Measurements from ENCODE around the gene LONP2.

DNA sequence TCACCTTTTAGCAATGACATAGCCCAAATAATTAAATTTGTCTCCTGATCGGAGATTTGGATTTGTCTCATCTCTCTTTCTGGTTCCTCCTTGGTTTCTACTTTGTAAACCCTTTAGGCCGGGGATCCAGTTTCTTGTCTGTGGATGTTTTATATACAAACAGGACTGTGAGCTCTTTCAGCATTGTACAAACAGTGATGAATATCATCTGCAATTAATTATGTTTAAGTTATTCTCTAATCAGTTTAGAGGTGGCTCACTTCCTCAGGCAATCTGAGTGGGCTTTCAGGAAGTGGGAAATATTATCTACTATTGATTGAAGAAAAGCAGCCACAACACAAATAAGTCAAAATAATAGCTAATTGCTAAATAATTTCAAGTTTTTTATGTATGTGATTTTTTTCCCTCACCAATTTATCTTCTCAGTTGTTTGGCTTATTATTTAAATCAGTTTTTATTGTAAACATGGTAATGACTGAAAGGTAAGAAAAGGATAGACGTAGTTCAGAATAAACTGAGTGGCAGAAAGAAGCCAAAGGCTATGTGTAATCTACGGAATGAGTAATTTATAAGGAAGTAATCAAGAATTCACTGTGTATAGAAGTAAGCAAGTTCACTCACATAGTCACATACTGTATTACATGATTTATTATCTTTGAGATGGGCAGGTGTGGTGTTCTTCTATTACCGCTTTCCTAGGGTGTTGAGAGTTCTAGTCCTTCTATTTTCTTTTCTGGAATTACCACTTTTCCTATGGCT is 6.6 kb downstream of the LONP2 start:
- TF ChIP-seq, protein P1, sequence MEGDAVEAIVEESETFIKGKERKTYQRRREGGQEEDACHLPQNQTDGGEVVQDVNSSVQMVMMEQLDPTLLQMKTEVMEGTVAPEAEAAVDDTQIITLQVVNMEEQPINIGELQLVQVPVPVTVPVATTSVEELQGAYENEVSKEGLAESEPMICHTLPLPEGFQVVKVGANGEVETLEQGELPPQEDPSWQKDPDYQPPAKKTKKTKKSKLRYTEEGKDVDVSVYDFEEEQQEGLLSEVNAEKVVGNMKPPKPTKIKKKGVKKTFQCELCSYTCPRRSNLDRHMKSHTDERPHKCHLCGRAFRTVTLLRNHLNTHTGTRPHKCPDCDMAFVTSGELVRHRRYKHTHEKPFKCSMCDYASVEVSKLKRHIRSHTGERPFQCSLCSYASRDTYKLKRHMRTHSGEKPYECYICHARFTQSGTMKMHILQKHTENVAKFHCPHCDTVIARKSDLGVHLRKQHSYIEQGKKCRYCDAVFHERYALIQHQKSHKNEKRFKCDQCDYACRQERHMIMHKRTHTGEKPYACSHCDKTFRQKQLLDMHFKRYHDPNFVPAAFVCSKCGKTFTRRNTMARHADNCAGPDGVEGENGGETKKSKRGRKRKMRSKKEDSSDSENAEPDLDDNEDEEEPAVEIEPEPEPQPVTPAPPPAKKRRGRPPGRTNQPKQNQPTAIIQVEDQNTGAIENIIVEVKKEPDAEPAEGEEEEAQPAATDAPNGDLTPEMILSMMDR (IDR thresholded peaks at IDR 0.05): no peak
- no peak for TF ChIP-seq EZH2 (IDR thresholded peaks at IDR 0.05)

All from neural progenitor cell (in vitro differentiated cells).